ENCODE measurements around the gene NSG1. TPM values are rescaled to one million over a fixed set of nuclear protein-coding genes. Genes with fewer than 3 reads are reported as not detected.

NSG1 gene
- total RNA-seq, 1 donor from 2014 or later: 12.7 TPM

GRCh38 chr4:4390515-4391240 is 3.8 kb downstream of the NSG1 start:
- no peak for DNase-seq (ENCODE audit: low read depth)
- H3K27me3 ChIP-seq (ENCODE audit: control insufficient read depth, insufficient read depth, low read length): peaks cover 48% of the 10 kb centered on the region
- TF ChIP-seq CTCF (IDR thresholded peaks at IDR 0.05; ENCODE audit: insufficient read depth, low read length, poor library complexity, severe bottlenecking): no peak
- no peaks in the 10 kb centered on the region for H3K36me3 ChIP-seq (ENCODE audit: control insufficient read depth, insufficient read depth, low read length)
- no peak overlapping the region for H3K4me3 ChIP-seq (ENCODE audit: low read depth, low read length)

GRCh38 chr4:4391866-4392265 is 5.0 kb downstream of the NSG1 start:
- Histone ChIP-seq H3K36me3 (ENCODE audit: control insufficient read depth, insufficient read depth, low read length) (no peaks in the 10 kb centered on the region), H3K4me3 (ENCODE audit: low read depth, low read length) (no peak overlapping the region), H3K27me3 (ENCODE audit: control insufficient read depth, insufficient read depth, low read length) (peaks cover 45% of the 10 kb centered on the region)
- TF ChIP-seq CTCF (IDR thresholded peaks at IDR 0.05; ENCODE audit: insufficient read depth, low read length, poor library complexity, severe bottlenecking): no peak
- DNase-seq (ENCODE audit: low read depth): no peak

- no peaks in the 10 kb centered on the region for H3K36me3 ChIP-seq (ENCODE audit: control insufficient read depth, insufficient read depth, low read length)
- DNase-seq (ENCODE audit: low read depth): no peak
- no peak overlapping the region for H3K4me3 ChIP-seq (ENCODE audit: low read depth, low read length)
- TF ChIP-seq CTCF (IDR thresholded peaks at IDR 0.05; ENCODE audit: insufficient read depth, low read length, poor library complexity, severe bottlenecking): no peak
- H3K27me3 ChIP-seq (ENCODE audit: control insufficient read depth, insufficient read depth, low read length): peaks cover 43% of the 10 kb centered on the region
Measured at GRCh38 chr4:4392501-4393183, 5.7 kb downstream of the NSG1 start.

- H3K4me3 ChIP-seq (ENCODE audit: low read depth, low read length): no peak overlapping the region
- no peak for TF ChIP-seq CTCF (IDR thresholded peaks at IDR 0.05; ENCODE audit: insufficient read depth, low read length, poor library complexity, severe bottlenecking)
- peaks cover 29% of the 10 kb centered on the region for H3K27me3 ChIP-seq (ENCODE audit: control insufficient read depth, insufficient read depth, low read length)
- no peaks in the 10 kb centered on the region for H3K36me3 ChIP-seq (ENCODE audit: control insufficient read depth, insufficient read depth, low read length)
- DNase-seq (ENCODE audit: low read depth): no peak
Measured at GRCh38 chr4:4394644-4395043, 7.7 kb downstream of the NSG1 start.

- TF ChIP-seq CTCF (IDR thresholded peaks at IDR 0.05; ENCODE audit: insufficient read depth, low read length, poor library complexity, severe bottlenecking): no peak
- no peak for DNase-seq (ENCODE audit: low read depth)
- no peaks in the 10 kb centered on the region for H3K36me3 ChIP-seq (ENCODE audit: control insufficient read depth, insufficient read depth, low read length)
- peaks cover 22% of the 10 kb centered on the region for H3K27me3 ChIP-seq (ENCODE audit: control insufficient read depth, insufficient read depth, low read length)
- H3K4me3 ChIP-seq (ENCODE audit: low read depth, low read length): no peak overlapping the region
Measured at GRCh38 chr4:4395371-4395770, 8.5 kb downstream of the NSG1 start.

Data from kidney epithelial cell (primary cell).